ENCODE data around the gene IFFO2.

- TF ChIP-seq CTCF (conservative IDR thresholded peaks at IDR 0.05 in 1 of 2, IDR thresholded peaks at IDR 0.05 in 1 of 2; ENCODE audit: low read depth in 1 of 2, low read length in 2 of 2) (no peak), EZH2 (IDR thresholded peaks at IDR 0.05; ENCODE audit: low read length, missing control alignments) (no peak)
Measured at GRCh38 chr1:18861590-18861989, 94.9 kb downstream of the IFFO2 start.
